Thyroid gland (tissue), 4 donors: ENCODE data around the gene ZNF880. TPM values are rescaled to one million over a fixed set of nuclear protein-coding genes. Genes with fewer than 3 reads are reported as not detected.

ENCODE experiments used
- DNase-seq, 2 donors: peaks; one replicate each; pipeline ENCODE4 v3.0.0-alpha.2; 2019
- H3K27ac ChIP-seq, 3 donors: fragments of 200-600 bp; sonication (generic); 1 replicate in 2 of 3; 2 replicates in 1 of 3; pipeline ENCODE4 v1.5.1; 2016 to 2019; ENCODE audit warnings: mild to moderate bottlenecking in 1 of 3, moderate library complexity in 1 of 3
- H3K27me3 ChIP-seq: fragments of 200-600 bp; sonication (generic); one replicate; pipeline ENCODE4 v1.5.1; 2019
- H3K36me3 ChIP-seq, 2 donors: fragments of 200-600 bp; sonication (generic); one replicate each; pipeline ENCODE4 v1.5.1; 2016 to 2019
- H3K4me1 ChIP-seq, 2 donors: fragments of 200-600 bp; sonication (generic); one replicate each; pipeline ENCODE4 v1.5.1; 2017 to 2019
- H3K4me3 ChIP-seq, 3 donors: fragments of 200-600 bp; sonication (generic); replicated peaks in 1 of 3; 1 replicate in 2 of 3; 2 replicates in 1 of 3; pipeline ENCODE4 v1.5.1; 2016; ENCODE audit warnings: mild to moderate bottlenecking in 1 of 3
- H3K9me3 ChIP-seq: fragments of 200-600 bp; sonication (generic); one replicate; pipeline ENCODE4 v1.5.1; 2017
- POLR2A ChIP-seq, 2 donors: fragments of 450-650 bp; IDR thresholded peaks; one replicate each; pipeline ENCODE4 v1.6.1; 2017; ENCODE audit warnings: antibody characterized with exemption in 2 of 2, mild to moderate bottlenecking in 2 of 2, moderate library complexity in 1 of 2
- WGBS, 2 donors: methylation state at CpG; one replicate each; pipeline ENCODE4 v1.1.5; 2017; 5-methylcytosine and 5-hydroxymethylcytosine counted together
- intact Hi-C: fragments of 100-400 bp; cut with DNase I; formaldehyde crosslinking; loops from one replicate; pipeline ENCODE4 v1.15.1; 2023
- total RNA-seq, 4 donors: library from RNA; depleted of rRNA; stranded (reverse); fragments of >200 nt; gene quantifications; one replicate each; pipeline ENCODE4 v1.2.3, GENCODE V29; 2016
- TF ChIP-seq, protein P1 (sequence below), 6 experiments: fragments of 200-600 bp in 3 of 6; fragments of 450-650 bp in 3 of 6; sonication (generic) in 3 of 6; IDR thresholded peaks; one replicate each; pipeline ENCODE4 v1.5.1; 2016 to 2019; ENCODE audit warnings: antibody characterized with exemption in 6 of 6, mild to moderate bottlenecking in 2 of 6, inconsistent platforms in 1 of 6, moderate library complexity in 1 of 6

ZNF880 gene
- total RNA-seq, 4 donors from 2014 or later: 31.1 to 49.4 (median 36.7) TPM

GRCh38 chr19:52351512-52351911, 18.2 kb upstream of the ZNF880 start:
- Histone ChIP-seq H3K27me3 (no peaks in the 10 kb centered on the region), H3K27ac (no peak overlapping the region), H3K36me3 (peaks cover 0 to 21% of the 10 kb centered on the region in 2 donors), H3K4me3 (no peak overlapping the region), H3K9me3 (no peaks in the 10 kb centered on the region), H3K4me1 (no peaks in the 10 kb centered on the region)
- no peak for TF ChIP-seq POLR2A (IDR thresholded peaks at IDR 0.05)
- TF ChIP-seq, protein P1, sequence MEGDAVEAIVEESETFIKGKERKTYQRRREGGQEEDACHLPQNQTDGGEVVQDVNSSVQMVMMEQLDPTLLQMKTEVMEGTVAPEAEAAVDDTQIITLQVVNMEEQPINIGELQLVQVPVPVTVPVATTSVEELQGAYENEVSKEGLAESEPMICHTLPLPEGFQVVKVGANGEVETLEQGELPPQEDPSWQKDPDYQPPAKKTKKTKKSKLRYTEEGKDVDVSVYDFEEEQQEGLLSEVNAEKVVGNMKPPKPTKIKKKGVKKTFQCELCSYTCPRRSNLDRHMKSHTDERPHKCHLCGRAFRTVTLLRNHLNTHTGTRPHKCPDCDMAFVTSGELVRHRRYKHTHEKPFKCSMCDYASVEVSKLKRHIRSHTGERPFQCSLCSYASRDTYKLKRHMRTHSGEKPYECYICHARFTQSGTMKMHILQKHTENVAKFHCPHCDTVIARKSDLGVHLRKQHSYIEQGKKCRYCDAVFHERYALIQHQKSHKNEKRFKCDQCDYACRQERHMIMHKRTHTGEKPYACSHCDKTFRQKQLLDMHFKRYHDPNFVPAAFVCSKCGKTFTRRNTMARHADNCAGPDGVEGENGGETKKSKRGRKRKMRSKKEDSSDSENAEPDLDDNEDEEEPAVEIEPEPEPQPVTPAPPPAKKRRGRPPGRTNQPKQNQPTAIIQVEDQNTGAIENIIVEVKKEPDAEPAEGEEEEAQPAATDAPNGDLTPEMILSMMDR (IDR thresholded peaks at IDR 0.05): peak in 1 of 6 experiments; percentile 4
- intact Hi-C loops: no loop called here
- DNase-seq: peak in 1 of 2 donors; percentile 4
- 75 to 83% methylated on average over 1 to 9 of the region's 9 CpGs for WGBS, 2 donors

DNA sequence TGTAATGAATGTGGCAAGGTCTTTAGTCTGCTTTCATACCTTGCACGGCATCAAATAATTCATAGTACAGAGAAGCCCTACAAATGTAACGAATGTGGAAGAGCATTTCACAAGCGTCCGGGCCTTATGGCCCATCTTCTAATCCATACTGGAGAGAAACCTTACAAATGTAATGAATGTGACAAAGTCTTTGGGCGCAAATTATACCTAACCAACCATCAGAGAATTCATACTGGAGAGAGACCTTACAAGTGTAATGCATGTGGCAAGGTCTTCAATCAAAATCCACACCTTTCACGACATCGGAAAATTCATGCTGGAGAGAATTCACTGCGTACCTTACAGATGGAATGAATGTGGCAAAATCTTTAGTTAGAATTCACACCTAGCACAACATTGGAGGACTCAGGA, 3.3 kb upstream of the ZNF880 start:
- 96 to 98% methylated on average over 8 of the region's 8 CpGs for WGBS, 2 donors
- no peak for DNase-seq
- H3K9me3 ChIP-seq: no peaks in the 10 kb centered on the region
- H3K4me3 ChIP-seq: no peak overlapping the region
- intact Hi-C loops: no loop called here
- peaks cover 5 to 10% of the 10 kb centered on the region in 2 donors for H3K36me3 ChIP-seq
- peaks cover 6 to 12% of the 10 kb centered on the region in 2 donors for H3K4me1 ChIP-seq
- no peaks in the 10 kb centered on the region for H3K27me3 ChIP-seq
- TF ChIP-seq, protein P1 (IDR thresholded peaks at IDR 0.05): no peak
- TF ChIP-seq POLR2A (IDR thresholded peaks at IDR 0.05): no peak
- no peak overlapping the region for H3K27ac ChIP-seq

DNA sequence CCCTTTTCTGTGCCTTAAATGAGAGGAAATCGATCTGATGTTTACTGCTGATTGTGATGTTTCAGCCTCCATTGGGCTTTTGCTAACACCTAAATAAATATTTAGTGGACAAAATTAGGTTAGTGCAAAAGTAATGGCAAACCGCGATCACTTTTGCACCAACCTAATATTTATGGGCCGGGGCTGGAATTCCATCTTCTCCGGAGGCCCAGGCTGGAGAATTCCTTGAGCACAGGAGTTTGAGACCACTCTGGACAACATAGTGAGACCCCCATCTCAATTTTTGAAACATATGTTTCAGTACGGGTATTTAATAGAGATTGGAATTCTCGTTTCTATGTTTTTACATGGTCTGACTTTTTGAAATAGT, 603 bp downstream of the ZNF880 start:
- peak overlapping the region; percentile 81 to 94 (median 88) for H3K27ac ChIP-seq
- peaks cover 25 to 31% of the 10 kb centered on the region in 2 donors for H3K36me3 ChIP-seq
- 32 to 37% methylated on average over 7 of the region's 7 CpGs for WGBS, 2 donors
- TF ChIP-seq POLR2A (IDR thresholded peaks at IDR 0.05): no peak
- TF ChIP-seq, protein P1 (IDR thresholded peaks at IDR 0.05): no peak
- peak overlapping the region; percentile 67 to 89 (median 83) for H3K4me3 ChIP-seq
- no peak for DNase-seq
- no peaks in the 10 kb centered on the region for H3K27me3 ChIP-seq
- H3K9me3 ChIP-seq: no peaks in the 10 kb centered on the region
- peaks cover 6 to 12% of the 10 kb centered on the region in 2 donors for H3K4me1 ChIP-seq
- intact Hi-C loops: no loop called here

- no peak for TF ChIP-seq POLR2A (IDR thresholded peaks at IDR 0.05)
- TF ChIP-seq, protein P1 (IDR thresholded peaks at IDR 0.05): no peak
- Histone ChIP-seq H3K9me3 (no peaks in the 10 kb centered on the region), H3K36me3 (peaks cover 2 to 9% of the 10 kb centered on the region in 2 donors), H3K4me3 (no peak overlapping the region), H3K4me1 (no peaks in the 10 kb centered on the region), H3K27ac (no peak overlapping the region), H3K27me3 (no peaks in the 10 kb centered on the region)
- DNase-seq: no peak
- WGBS, 2 donors: 68 to 78% methylated on average over 1 of the region's 1 CpG
- intact Hi-C loops: no loop called here
Measured at GRCh38 chr19:52391135-52391534, 21.4 kb downstream of the ZNF880 start.

GRCh38 chr19:52397310-52398080, 27.8 kb downstream of the ZNF880 start, which contains the start of gene ZNF528:
ZNF528 (plus strand) TSS chr19:52397849; CDS start chr19:52402014, 4,165 bp downstream.
- 0 to 1% methylated on average over 35 to 36 of the region's 36 CpGs for WGBS, 2 donors
- TF ChIP-seq, protein P1 (IDR thresholded peaks at IDR 0.05): no peak
- TF ChIP-seq POLR2A (IDR thresholded peaks at IDR 0.05): peak in 1 of 2 donors; percentile 60
- no peaks in the 10 kb centered on the region for H3K9me3 ChIP-seq
- no peaks in the 10 kb centered on the region for H3K27me3 ChIP-seq
- H3K4me3 ChIP-seq: peak within 1 kb of the TSS; percentile 53 to 85 (median 85)
- peaks cover 11 to 19% of the 10 kb centered on the region in 2 donors for H3K36me3 ChIP-seq
- DNase-seq: peak; percentile 98 to 99
- peak within 1 kb of the TSS; percentile 37 to 59 (median 45) for H3K27ac ChIP-seq
- intact Hi-C loops: no loop called here
- peaks cover 6 to 15% of the 10 kb centered on the region in 2 donors for H3K4me1 ChIP-seq
